Activated T-cell treated with anti-CD3 and anti-CD28 coated beads for 48 hours (primary cell): ENCODE measurements around the gene ANKS6.

ENCODE experiments used
- DNase-seq: peaks from one replicate; pipeline ENCODE4 v3.0.0-alpha.2; 2020; ENCODE audit warnings: low read depth

The ANKS6 gene

DNA sequence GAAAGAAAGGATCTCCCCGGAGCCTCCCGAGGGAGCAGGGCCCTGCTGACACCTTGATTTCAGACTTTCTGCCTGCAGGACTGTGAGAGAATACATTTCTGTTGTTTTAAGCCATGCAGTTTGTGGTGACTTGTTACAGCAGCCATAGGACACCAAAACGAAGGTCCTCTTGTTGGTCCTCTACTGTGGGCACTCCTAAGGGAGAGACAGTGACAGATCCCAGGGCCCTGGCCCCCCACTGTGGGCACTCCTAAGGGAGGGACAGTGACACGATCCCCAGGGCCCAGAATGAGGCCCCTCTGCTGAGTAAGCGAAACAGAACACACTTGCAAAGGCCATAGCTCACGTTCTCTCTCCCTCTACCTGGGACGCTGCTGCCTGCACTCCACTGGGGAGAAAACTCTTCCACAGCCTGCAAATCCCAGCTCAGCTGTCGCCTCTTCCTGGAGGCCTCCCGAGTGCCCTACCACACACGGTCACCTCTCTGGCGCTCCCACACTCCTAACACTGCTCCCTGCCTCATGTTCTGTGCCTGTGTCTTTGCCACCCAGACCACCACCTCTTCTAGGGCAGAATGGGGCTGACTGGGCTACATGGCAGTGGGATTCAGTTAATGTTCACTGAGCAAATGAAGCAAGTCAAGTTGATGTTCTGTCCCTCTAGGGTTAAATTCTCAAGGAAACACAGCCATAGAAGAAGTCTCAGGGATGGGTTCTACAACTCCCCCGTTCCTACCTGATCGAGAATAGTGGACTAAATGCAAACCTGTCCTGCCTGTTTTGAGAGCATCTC, 23.8 kb downstream of the ANKS6 start:
- no peak for DNase-seq

DNA sequence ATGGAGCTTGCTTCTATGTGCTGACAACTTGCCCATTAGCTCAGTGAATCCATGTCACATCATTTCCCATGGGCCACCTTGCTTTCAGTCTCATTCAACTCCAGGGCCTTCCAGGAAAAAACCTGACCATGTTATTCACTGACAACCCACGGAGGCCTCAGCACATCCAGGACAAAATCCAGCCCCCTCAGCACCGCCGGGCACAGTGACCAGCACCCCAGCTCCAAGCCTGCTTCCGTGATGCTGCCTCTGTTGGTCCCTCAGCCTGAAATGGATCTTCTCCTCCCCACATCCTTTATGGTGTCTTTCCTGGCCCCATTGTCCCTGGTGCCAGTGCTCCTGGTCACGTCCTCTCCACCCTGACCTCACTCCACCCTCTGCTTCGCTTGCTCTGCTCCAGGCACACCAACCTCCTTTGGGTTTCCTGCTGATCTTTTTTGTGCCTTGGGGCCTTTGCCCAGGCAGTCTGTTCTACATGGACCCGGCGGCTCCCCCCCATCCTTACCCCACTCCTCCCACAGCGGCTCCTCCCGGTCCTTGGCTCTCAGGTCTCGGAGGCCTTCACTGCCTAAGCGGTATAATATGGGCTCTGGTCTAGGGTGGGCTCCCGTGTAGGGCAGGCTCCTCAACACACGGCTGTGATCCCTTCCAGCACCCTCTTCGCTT, 25.0 kb downstream of the ANKS6 start:
- no peak for DNase-seq

DNA sequence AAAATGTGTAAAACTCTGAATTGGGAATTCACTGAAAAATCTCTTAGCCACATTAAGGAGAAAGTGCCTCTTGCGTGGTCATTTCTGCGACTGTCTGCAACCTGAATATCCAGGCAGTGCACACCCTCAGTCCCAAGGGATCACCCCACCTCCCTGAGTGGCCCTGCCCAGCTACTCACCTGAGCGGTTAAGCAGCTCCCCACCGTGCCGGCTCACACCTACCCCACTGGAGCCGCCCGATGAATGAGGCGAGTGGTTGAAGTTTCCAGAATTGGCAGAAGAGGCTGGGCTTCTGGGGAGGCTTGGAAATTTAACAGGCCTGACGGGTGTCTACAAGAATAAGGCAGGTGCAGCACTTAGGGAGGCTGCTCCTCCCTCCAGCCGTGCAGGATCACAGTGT, 25.6 kb downstream of the ANKS6 start:
- DNase-seq: no peak

DNA sequence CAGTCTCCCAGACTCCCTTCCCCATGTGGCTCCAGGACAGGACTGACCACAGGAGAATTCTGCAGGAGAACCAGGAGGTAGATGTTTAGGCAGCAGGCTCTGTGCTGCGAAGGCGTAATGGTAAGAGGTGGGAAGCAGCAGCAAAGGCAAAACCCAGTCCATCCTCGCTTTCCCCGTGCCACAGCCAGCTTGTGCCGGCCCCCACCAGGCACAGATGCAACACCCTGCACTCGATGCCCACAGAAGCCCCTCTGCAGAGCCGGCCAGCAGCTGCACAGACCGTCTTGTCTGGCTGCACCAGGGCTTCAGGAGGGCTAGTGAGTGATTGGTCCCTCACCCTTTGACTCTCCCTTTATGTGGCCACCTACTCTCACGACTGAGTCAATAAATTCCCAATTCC, 28.0 kb downstream of the ANKS6 start:
- no peak for DNase-seq

DNA sequence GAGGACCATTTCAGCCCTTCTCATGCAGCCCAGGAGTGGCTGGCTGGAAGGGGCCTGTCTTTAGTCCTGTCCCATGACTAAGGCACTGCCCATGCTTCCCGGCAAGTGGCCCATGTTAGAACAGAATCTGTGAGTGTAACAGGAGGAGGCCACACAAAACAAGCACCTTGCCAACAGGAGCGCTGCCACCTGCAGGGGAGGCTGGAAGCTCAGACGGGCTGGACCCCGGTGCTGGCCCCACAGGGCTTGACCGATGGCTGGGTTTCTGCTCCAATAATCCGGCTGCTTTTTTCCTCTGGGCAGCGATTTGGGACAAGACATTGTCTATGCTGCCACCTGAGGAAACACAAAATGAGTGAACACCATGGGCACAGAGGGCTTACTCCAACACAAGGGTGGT, 28.4 kb downstream of the ANKS6 start:
- DNase-seq: no peak

DNA sequence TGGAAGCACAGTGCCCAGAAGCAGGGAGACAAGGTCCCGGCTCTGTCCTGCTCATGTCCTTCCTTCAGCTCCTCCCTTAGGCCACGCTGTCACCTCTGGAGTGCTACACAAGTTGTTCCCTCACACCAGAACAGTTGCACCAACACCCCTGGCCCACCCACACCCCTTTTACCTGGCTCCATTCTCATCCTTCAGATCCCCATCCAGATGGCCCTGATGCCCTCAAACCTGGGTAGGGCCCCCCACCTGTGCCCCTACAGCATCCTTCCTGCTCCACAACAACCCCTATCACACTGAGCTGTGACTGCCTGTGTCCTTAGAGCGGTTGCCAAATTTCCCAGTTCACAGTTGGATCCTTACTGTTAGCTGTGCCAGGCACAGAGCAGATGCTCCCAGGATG, 29.2 kb downstream of the ANKS6 start:
- no peak for DNase-seq

DNA sequence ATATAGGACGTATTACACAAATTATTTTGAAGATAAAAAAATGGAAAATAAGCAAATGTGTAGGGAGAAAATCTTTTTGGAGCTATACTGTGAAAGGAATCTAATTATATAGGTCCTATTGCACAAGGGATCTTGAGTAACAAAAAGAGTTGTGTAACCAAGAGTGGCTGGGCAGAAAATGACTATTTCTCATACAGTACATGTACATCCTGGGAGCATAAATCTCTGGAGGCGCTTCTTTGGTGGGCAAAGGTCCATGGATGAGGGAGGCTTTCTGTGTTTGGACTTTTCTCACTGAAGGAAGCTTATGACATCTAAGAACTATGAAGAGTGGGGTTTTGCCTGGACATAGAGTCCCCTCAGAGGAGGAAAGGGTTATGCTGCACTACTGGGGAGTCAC, 29.8 kb downstream of the ANKS6 start:
- no peak for DNase-seq

DNA sequence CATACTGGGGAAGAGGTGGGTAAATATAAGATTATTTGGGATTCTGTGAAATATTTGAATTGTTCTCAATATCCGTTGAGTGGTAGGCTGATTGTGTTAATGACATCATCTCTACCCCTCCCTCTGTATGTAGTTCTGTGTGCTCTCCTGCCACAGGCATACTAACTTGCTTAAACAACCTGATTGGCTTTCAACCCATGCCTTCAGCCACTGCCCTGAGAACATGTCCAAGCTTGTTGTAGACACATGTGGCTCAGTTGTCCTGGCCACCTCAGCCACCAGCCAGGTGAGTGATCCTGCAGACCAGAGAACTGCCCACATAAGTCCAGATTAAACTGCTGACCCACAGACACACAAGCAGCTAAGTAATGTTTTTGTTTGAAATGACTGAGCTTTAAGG, 31.1 kb downstream of the ANKS6 start:
- no peak for DNase-seq

DNA sequence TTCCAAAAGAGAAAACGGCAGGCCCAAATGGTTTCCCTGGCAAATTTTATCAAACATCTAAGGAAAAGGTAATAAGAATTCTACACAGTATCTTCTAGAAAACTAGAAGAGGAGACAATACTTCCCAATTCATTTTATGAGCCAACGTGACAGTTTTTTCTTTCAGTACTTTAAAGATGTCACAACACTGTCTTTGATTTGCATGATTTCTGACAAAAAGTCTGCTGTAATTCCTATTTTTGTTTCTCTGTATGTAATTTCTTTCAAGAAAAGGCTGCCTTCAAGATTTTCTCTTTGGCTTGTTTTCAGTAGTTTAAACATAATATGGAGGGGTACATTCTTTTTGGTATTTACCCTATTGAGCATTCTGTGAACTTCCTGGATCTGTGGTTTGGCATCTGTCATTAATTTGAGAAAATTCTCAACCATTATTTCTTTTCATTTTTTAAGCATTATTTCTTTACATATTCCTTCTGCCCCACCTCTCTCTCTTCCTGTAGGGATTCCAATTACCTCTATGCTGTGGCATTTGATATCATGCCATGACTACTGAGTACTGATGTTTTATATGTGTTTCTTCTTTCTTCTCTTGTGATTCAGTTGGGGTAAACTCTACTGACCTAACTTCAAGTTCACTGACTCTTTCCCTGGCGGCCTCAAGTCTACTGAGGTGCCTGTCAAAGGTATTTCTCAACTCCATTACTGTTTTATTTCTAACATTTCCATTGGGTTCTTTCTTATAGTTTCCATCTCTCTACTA, 32.2 kb downstream of the ANKS6 start:
- no peak for DNase-seq

DNA sequence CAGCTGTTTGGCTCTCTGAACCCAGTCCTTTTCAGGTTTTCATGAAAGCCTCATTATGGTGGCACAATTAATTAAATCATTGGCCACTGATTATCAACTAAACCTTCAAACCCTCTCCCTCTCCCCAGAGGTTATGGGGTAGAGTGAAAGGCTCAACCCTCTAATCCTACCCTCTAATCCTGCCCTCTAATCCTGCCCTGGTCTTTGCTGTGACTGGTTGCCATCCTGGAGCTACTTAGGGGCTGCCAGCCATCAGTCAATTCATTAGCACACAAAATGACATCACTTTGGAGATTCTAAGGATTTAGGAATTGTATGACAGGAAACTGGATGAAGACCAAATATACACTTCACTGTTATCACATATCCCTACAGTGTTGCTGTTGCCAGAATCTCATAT, 36.1 kb downstream of the ANKS6 start:
- DNase-seq: no peak

DNA sequence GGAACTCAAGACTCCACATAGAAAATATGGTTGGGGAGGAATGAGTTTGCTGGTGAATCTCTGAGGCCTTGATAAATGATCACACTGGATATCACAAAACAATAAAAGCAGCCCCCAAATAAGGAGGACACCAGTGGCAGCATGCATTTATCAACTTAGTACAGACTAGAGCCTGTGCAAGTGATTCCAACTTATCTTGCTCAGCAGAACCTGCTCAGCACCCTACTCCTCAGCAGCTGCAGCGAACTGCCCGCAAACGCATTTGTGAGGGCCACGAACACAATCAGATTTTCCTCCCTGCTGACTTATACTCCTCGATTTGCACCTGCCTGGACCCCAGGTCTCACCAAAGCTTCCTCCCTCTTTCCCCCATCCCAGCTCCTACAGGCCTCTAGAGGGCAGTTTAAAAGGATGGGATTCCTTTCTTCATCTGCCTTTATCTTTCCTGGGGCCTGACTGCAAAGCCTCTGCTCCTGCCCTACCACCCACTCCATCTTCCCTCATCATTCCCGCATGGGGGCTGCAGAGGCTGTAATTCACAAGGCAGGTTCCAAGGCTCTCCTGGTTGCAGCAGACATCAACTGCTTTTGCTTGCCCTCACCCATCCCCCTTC, 41.2 kb downstream of the ANKS6 start:
- no peak for DNase-seq

DNA sequence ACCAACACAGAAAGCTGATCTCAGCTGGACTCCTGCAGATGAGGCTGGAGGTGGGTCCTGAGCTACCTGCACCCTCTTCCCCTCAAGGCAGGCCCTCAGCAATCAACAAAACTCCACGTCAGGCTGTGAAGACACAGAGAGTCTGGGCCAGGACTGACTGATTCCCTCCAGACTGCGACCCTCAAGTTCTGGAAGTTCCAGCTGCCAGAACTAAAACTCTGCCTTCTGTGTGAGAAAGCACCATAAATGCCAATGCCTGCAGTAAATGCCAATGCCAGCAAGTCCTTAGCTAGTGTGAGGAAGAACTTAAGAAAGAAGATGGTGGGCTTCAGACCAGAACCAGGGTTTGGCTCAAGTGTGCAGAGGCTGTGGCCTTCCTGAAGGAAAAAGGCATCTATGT, 45.1 kb downstream of the ANKS6 start:
- no peak for DNase-seq

DNA sequence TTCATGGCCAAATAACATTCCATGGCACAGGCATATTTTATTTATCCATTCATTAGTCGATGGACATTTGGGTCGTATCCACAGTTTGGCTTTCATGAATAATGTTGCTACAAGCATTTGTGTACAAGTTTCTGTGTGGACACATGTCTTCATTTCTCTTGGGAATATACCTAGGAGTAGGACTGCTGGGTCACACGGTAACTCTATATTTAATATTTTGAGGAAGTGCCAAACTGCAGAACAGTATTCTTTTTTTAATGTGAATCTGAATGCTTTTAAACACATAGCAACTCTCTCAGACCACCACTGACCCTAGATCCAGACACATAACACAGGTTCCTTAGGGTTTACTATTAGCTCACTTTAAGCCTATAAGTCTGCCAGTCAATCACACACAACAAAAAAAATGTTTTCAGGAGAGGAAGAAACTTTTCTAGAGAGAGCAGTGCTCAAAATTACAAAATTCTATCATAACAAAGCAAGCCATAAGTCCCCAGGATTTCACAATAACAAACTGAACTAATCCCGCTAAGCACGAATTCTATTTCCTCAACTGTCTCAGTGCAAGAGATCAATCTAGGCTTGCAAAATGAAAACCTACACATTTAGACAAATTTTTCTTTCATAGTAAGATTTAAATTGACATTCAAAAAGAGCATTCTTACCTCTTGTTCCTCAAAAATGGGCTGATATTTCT, 45.8 kb downstream of the ANKS6 start:
- no peak for DNase-seq

DNA sequence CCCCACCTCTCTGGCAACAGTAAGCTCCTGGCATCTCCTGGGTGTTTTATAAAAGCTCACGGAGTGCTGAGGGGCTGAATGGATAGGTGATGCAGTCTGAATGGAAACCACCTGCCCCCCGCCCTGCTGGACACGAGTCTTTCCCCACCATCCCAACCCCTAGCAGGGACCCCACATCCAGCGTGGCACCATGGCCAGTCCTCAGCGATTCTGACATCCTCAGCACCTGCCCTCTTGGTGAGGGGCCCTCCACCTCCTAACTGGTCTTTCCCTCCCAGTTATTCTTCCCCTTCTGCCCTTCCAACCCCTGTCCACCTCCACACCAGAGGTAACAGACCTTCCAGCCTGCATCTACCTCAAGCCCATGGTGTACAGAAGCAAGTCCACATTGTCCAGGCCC, 48.9 kb downstream of the ANKS6 start:
- DNase-seq: no peak

DNA sequence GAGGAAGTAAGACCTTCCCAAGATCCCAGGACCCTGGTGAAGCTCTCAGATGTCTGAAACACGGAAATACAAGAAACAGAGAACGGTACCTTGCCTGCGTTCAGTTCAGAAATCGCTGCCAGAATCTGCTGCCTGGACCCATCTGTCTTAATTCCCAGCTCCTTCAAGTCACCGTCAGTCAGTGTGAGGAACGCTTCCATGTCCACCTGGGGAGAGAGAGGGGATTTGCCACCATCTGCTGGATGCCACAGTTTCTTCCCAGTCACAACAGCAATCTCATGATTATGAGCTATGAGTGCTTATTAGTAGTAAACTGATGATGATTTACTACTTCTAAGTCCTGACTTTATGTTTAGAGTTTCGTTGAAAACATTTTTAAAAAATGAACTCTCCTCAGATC, 50.9 kb downstream of the ANKS6 start:
- DNase-seq: no peak

DNA sequence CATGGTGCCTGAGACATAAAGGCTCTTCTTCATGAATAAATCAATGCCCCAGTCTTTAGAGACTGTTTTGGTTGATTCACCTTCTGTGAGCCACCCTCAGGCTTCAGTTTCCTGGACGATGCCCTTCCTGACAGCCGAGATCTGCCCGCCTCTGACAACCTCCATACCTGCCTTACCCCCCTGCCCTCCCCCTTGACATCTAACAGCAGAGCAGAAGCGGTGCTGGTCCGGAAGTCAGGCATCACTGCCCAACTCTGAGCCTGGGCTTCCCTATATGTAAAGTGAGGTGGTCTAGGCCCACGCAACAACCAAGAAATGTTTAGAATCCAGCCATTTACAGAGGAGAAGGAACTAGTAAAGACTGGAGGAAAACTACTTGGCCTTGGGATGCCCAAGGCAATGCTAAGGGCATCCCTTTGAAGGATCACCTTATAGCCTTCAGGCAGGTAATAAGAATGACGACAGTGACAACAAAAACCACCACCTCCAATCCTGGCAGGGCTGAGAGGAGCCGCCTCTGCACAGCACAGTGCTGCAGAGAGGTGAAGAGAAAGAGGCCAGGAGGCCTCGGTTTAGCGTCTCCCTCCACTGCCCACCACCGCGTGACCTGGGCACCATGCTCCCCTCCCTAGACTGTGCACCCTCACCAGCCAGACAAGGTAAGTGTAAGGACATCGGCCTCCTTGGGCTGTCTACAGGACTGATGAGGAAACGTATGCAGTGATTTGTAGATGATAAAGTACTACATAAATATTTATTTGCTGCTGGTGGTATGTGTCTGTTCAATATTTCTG, 52.3 kb downstream of the ANKS6 start:
- no peak for DNase-seq

DNA sequence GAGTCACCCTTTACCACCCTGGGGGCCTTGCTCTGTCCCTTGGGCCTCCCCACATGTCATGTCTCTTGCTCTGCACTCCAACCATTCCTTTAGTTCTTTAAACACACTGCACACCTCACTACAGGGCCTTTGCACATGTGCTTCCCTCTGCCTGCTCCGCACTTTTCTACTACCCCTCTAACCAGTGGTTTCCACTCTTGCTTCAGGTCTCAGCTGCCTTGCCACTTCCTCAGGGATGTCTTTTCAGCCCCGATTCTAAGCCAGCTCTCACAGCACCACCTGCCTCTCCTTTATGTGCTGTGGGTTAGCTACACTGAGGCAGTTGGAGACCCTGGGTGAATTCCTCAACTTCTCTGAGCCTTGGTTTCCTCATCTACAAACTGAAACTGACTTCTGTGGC, 53.0 kb downstream of the ANKS6 start:
- DNase-seq: no peak

DNA sequence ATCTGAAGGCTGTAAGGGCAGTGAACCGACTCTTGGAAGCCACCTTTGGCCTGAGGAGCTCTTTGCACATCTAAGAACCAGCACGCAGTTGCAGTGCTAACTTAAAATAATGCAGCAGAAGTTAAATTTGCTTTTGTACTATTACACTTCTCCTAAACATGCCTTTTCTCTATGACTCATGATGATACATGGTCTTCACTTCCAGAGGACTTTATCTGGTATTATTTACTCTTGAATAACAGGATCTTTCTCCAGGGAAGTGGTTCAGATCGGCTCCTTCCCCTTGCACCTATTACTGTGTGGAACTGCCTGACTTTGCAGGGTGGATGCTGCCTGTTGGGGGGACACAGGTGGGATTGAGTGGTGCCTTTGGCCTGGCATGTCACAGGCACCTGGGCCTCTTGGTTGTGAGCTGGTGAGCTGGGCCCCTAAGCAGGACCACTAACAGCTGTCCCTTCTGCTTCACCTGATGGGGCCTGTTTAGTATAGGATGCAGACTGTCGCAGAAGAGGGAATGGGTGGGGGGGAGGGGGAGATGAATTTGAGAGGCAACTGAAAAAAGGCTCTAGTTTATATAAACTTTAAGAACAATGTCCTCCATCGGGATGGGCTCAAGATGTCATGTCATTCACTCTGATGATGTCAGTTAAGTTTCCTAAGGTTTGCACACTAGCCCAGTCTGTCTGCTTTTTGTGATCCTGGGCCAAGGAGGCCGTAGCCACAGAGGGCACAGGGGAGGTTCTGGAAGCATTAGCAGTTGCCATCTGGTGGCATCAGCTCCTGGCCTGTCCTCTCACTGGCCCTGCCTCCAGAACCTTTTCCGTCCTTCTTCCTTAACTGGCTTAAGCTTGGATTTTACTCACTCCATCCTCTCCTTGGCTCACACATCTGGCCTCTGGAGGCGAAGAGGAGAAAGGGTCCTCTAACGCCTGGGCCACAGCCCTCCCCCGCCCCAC, 53.8 kb downstream of the ANKS6 start:
- no peak for DNase-seq

DNA sequence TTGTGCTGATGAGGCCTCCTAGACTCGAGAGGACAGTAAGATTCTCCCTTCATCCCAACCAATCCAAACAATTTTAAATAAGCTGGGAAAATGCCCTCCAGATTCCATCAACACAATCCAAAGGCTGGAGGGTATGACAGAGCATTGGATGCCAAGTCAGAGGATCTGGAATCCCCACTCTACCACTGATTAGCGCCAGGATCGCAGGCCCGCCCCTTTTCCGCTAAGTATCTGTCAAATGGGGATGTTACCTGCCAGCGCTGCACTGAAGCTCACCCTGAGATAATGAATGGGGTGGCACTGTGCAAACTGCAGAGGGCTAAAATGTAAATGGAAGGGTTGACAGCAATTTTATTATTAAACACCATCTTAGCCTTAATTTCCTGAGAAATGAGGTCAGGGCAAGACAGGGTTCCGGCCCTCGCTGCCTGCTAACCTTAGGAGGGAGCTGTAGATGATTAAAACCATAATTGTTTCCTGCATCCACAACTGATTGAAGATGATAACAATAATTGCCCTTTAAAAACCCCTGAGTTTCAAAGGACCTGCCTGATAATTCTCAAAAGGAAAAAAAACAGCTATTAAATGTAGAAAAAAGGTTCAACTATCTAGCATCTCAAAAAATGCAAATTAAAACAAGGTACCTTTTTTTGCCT, 56.0 kb downstream of the ANKS6 start:
- no peak for DNase-seq

DNA sequence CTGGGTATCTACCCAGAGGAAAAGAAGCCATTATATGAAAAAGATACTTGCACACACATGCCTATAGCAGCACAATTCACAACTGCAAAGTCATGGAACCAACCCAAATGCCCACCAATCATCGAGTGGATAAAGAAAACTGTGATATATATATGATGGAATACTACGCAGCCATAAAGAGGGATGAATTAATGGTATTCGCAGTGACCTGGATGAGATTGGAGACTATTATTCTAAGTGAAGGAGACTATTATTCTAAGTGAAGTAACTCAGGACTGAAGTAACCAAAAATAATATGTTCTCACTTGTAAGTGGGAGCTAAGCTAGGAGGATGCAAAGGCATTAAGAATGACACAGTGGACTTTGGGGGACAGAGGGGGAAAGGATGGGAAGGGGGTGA, 57.6 kb downstream of the ANKS6 start:
- no peak for DNase-seq
